Measurements from ENCODE around the gene DENND5A.

DENND5A gene
- total RNA-seq = 133 reads per million, percentile 87 among the genes with 10 or more reads in this experiment

DNA sequence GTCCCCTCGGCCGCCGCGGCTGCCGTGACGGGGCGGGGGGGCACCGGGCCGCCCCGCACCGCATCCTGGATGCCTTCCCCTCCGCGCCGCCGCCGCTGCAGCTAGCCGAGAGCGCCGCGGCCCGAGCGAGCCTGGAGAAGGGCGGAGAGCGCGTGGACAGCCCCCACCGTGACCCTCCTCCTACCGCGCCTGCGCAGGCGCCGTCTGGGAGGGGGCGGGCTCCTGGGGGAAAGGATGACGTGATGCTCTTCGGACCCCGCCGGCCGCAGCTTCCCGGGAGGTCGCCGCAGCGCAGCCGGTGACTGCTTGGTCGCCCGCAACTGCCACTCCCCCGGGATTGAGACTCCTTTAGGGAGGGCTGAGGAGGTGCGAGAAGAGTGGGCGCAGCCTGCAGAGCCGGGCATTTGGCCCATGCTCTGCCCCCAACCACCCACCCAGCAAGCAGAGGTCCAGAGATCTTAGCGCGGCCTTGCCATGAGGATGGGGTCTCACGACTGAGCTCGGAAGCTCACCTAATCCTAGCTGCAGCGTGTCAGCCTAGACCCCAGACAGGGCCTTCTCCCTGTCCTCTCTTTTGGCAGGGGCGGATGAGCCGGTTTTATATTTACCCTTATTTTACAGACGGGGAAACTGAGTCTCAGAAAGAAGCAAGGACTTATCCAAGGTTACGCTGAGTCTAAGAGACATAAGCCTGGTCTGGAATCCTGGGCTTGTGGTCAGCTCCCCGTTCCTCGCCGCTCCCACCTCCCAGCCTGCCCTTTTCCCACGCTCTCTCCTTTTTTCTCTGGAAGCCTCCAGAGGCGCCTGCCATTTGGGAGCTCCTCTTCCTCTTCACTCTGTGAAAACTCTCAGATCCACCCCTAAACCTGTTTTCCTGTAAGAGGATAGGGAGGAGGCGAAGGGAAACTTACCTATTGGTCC lies at the start of gene DENND5A:
DENND5A (minus strand) TSS at position 140 of the 921 bp plus-strand sequence. CDS start 281 bp downstream, outside the sequence.
- no peak for DNase-seq

GRCh38 chr11:9314291-9315077 lies 49.3 kb upstream of the DENND5A start, which contains the start of gene TMEM41B:
TMEM41B (minus strand) TSS chr11:9314593; CDS start chr11:9314441, 152 bp downstream.
- DNase-seq = peak; percentile 98

- peak; percentile 14 for DNase-seq
Observed at GRCh38 chr11:9313648-9314290, 48.6 kb upstream of the DENND5A start.

DNA sequence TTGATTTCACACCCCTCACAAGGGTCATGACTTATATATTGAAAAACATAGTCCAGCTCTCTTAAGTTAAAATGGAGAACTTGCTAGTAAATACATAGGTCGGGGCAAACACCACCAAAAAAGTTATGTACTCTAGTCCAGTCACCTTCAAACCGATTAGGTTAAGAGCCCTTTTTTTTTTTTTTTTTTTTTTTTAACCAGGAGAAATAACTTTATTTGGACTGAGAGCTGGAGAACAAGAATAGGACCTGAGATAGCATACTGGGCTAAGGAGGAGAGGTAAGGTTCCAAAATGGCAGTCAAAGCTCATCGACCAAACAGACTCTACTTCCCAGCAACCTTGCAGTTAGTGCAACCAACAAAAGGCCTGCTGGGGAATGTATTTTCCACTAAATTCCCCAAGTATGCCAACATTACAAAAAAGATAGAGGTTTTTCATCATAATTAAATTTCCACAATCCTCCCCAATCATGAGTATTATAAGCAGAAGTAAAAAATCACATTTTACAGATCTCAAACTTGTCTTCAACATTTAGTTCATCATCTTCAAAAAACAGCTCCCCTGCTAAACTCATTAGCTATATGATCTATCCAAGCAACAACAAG lies 45.4 kb upstream of the DENND5A start:
- DNase-seq = no peak

DNA sequence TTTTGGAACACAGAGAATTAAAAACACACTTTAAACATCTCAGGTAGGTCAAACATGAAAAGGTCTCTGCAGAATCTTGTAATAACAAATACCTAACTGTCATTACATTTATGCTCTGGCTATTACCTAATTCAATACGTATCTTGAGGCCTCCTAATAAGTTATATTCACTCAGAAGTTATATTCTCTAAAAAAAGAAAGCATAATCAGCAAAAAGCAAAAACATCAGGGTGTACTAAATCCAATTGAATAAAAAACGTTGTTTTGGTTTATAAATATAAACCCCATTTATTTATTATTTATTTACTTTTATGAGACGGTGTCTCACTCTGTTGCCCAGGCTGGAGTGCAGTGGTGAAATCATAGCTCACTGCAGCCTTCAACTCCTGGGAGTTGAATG lies 39.0 kb upstream of the DENND5A start:
- DNase-seq = no peak

DNA sequence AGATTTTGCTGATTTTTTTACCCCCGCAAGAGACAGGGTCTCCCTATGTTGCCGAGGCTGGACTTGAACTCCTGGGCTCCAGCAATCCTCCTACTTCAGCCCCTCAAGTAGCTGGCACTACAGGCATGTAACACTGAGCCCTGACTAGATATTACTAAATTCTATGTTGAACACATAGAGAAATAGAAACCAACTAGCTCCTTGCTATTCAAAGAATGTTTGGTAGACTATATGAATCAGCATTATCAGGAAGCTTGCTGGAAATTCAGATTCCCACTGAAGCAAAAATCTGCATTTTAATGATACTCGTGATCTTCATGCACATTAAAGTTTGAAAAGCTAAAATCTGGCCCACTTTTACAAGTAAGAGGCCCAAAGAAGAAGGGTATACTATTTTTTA lies 37.3 kb upstream of the DENND5A start:
- DNase-seq = no peak

DNA sequence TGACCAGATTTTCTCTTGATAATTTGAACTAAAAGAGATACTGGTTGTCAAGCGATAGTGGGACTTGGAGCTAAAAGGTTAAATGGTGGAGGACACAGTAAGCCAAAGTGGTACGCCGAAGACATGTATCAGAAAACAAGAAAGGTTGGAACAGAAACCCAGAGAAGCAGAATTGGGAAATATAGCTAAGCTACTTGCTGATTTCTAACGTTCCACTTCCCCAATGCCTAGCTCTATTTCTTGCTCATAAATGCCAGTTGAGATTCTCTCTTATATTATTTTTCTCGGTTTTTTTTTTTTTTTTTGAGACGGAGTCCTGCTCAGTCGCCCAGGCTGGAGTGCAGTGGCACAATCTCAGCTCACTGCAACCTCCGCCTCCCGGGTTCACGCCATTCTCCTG lies 36.6 kb upstream of the DENND5A start:
- no peak for DNase-seq

GRCh38 chr11:9293646-9294045 lies 28.5 kb upstream of the DENND5A start:
- DNase-seq = no peak

DNA sequence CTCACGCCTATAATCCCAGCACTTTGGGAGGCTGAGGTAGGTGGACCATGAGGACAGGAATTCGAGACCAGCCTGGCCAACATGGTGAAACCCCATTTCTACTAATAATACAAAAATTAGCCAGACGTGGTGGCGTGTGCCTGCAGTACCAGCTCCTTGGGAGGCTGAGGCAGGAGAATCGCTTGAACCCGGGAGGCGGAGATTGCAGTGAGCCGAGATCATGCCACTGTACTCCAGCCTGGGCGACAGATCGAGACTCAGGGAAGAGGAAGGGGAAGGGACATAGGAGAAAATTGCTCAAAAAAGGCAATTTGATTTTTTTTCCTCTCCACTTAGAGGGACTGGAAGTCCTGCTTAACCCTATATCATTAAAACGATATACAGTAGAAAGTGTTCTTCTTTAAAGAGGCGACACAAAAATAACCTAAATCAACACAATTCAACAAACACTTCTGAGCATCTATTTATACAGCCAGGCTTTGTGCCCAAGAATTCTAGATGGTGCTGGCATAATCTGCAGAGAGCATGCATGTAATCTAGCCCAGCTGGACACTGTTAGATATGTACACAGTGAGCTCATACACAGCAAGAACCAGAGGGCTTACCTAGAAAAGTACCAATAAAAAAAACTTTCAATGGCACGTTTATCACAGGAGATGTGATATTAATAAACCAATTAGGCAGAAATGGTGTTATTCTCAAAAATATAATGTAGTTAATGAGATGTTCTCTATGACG lies 20.9 kb upstream of the DENND5A start:
- no peak for DNase-seq

DNA sequence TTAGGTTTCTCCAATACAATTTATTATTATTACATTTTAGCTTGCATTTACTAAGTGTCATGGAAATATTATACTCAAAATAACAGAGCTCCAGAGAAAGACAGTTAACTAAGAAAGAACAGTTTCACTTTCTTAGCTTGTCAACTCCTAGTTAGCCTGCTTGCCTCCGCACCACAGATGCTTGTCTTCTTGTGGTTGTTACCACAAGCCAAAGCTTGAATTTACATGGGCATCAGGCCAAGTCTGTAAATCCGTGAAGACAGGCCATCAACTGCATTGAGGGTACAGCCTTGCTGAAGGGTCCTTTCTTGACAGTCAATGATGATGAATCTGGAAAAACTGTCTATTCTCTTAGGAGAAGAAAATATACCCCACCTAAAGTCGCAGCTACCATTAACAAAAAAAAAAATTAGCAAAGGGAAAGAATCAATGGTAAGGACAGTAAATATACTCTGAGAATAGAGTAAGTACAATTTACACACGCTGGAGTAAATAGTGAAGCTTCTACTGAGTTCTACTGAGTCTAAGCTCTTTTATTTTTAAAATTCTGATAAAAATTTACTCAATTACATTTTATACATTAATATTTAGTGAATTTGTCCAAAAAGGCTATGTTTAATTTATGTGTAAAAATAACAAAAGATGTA lies 15.6 kb upstream of the DENND5A start:
- no peak for DNase-seq

GRCh38 chr11:9277176-9277575 lies 12.0 kb upstream of the DENND5A start:
- DNase-seq = no peak

DNA sequence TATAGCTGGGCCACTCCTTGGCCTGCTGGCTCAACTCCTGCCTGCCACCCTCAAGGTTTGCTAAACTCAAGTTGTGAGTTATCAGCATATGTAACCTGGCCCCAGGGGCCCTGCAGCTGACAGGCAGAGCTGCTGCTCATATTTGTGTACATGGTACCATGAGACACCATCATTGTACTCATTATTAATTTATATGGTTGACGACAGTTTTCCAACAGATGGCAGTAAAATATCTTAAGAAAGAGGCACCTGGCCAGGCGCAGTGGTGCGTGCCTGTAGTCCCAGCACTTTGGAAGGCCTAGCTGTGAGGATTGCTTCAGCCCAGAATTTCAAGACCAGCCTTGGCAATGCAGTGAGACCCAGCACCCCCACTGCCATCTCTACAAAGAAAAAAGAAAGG lies 11.4 kb upstream of the DENND5A start:
- no peak for DNase-seq

DNA sequence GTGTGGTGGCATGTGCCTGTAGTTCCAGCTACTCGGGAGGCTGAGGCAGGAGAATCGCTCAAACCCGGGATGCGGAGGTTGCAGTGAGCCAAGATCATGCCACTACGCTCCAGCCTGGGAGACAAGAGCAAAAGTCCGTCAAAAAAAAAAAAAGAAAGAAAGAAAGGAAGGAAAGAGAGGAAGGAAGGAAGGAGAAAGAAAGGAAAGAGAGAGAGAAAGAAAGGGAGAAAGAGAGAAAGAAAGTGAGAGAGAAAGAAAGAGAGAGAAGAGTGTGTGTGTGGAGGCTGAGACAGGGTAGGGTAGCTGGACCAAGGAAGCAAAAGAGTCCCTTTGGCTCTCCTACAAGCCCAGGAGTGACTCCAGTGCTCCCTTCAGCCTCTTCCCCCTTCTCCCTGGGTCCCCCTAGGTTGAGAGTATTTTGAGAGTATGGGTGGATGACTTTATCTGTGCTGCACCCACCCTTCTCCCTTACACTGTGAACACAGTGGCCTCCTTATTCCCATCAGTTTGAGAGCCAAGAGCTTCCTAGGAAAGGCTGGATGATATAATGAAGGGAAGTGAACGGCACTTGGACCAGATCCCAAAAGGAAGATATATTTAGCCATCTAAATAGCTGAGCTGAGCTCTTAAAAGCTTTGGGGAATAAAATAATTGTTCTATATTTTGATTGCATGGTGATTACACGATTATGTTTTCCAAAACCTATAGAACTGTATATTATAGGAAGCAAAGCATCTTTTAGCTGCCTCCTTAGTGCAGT lies 9.5 kb upstream of the DENND5A start:
- no peak for DNase-seq

GRCh38 chr11:9273376-9274336 lies 8.5 kb upstream of the DENND5A start:
- DNase-seq = no peak

- DNase-seq = no peak
Observed at GRCh38 chr11:9269492-9270013, 4.4 kb upstream of the DENND5A start.

- no peak for DNase-seq
Observed at GRCh38 chr11:9267680-9268079, 2.5 kb upstream of the DENND5A start.

GRCh38 chr11:9266926-9267325 lies 1.8 kb upstream of the DENND5A start:
- DNase-seq = no peak

DNA sequence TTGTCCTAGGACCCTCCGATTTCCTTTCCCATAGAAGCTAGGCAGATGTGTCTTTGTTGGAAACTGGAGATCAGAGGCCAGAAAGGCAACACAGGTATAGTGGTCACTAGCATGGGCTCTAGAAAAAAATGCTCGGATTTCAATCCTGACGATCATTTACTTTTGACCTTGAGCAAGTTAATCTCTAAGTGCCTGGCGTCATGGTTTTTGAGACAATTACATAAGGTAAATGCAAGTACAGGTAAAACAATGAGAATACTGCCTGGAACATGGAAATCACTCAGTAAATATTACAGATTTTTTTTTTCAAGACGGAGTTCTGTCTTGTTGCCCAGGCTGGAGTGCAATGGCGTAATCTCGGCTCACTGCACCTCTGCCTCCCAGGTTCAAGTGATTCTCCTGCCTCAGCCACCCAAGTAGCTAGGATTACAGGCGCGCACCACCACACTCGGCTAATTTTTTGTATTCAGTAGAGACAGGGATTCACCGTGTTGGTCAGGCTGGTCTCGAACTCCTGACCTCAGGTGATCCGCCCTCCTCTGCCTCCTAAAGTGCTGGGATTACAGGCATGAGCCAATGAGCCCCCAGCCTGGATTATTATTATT lies 1.1 kb upstream of the DENND5A start:
- no peak for DNase-seq
